ENCODE measurements around the gene PPP2R5A.
"Not testable (repeated sequence)": the region's sequence is repeated elsewhere in the genome, so short reads cannot be mapped to it uniquely, and the experiment has no call there.

Gene PPP2R5A

GRCh38 chr1:212302745-212303383 is 17.7 kb downstream of the PPP2R5A start:
- DNase-seq, result no peak

DNA sequence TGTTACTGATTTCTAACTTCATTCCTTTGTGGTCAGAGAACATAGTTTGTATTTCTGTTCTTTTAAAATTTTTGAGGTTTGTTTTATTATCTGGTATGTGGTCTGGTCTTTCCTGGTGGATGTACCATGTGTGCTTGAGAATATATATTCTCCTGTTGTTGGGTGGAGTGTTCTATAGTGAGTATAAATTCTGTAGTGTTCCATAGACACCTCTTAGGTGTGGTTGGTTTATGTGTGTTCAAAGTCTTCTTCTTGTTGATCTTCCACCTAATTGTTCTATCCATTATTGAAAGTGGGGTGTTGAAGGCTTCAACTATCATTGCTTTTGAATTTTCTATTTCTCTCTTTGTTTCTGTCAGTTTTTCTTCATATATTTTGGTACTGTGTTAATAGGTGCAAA is 20.1 kb downstream of the PPP2R5A start:
- no peak for DNase-seq

- DNase-seq, result not testable (repeated sequence)
Observed at GRCh38 chr1:212305984-212306452, 20.8 kb downstream of the PPP2R5A start.

- no peak for DNase-seq
Observed at GRCh38 chr1:212309967-212310366, 24.8 kb downstream of the PPP2R5A start.

GRCh38 chr1:212310383-212310782 is 25.2 kb downstream of the PPP2R5A start:
- DNase-seq, result no peak

GRCh38 chr1:212311836-212312497 is 26.8 kb downstream of the PPP2R5A start:
- no peak for DNase-seq

DNA sequence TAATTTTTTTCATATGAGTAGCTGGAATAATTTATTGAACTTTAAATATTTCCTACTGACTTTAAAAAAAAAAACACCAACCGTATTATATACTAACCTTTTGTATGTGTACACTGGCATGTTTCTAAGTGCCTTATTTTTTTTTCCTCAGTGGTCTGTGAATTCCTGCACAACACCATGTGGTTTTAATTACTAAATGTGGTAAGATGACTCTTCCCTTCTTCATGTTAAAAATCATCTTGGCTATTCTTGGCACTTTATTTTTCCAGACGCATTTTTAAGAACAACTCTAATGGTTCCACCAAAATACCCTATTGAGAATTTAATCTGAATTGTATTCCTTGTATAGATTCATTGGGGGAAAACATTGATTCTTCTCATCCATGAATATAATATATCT is 28.4 kb downstream of the PPP2R5A start:
- no peak for DNase-seq

- DNase-seq, result no peak
Observed at GRCh38 chr1:212315184-212315583, 30.0 kb downstream of the PPP2R5A start.

- DNase-seq, result no peak
Observed at GRCh38 chr1:212315907-212316306, 30.7 kb downstream of the PPP2R5A start.

GRCh38 chr1:212317916-212318315 is 32.7 kb downstream of the PPP2R5A start:
- no peak for DNase-seq

GRCh38 chr1:212321031-212321430 is 35.8 kb downstream of the PPP2R5A start:
- not testable (repeated sequence) for DNase-seq

DNA sequence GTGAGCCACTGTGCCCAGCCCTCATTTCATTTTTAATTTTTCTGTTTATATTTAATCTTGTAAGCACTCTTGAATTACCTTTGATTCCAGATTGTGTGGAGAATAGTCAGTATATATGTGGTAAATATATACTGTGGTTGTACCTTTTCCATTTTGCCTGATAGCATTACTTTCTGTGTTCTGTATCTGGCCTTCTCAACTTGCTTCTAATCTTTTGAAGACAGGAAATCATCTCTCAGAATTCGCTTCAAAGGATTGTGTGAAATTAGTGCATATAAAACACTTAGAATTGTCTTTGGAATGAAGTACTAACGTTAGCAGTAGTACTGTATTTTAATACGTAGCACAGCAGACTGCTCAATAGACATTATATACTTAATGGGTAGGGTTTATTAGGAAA is 37.9 kb downstream of the PPP2R5A start:
- DNase-seq, result no peak

DNA sequence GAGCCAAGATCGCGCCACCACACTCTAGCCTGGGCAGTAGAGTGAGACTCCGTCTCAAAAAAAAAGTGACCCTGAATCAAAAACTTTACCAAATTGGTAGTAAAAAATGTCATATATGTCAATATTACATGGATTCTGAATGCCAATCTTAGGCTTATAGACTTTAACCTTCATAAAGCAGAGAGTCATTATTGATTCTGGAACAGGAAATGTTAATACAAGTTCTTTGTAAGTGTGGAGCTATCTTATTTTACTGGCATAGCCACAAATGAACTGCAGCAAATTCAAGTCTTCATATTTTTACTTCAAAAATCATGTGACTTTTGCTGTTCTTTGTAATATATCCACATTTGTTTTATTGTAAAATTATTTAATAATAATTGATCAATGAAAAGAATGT is 41.3 kb downstream of the PPP2R5A start:
- no peak for DNase-seq

- no peak for DNase-seq
Observed at GRCh38 chr1:212328248-212328647, 43.0 kb downstream of the PPP2R5A start.

DNA sequence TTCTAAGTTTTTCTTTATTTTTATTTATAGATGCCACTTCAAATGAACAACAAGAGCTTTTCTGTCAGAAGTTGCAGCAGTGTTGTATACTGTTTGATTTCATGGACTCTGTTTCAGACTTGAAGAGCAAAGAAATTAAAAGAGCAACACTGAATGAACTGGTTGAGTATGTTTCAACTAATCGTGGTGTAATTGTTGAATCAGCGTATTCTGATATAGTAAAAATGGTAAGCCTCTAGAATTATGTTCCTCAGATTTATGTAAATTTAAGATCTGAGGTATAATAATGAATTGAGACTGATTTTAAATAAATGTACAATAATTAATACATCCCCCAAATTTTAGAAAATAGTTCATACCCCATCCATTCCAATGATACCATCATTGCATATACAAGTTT is 43.9 kb downstream of the PPP2R5A start:
- DNase-seq, result no peak

GRCh38 chr1:212341090-212341489 is 55.9 kb downstream of the PPP2R5A start:
- DNase-seq, result no peak

DNA sequence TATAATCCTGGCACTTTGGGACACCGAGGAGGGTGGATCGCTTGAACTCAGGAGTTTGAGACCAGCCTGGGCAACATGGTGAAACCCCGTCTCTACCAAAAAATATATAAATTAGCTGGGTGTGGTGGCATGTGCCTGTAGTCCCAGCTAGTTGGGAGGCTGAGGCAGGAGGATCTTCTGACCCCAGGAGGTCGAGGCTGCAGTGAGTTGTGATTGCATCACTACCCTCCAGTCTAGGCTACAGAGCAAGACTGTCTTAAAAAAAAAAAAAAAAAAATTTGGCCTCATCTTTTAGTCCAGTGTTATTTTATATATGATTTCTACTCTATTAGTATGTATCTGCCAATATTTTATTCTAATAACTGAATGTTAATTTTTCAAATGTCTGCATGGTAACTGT is 59.7 kb downstream of the PPP2R5A start:
- no peak for DNase-seq

DNA sequence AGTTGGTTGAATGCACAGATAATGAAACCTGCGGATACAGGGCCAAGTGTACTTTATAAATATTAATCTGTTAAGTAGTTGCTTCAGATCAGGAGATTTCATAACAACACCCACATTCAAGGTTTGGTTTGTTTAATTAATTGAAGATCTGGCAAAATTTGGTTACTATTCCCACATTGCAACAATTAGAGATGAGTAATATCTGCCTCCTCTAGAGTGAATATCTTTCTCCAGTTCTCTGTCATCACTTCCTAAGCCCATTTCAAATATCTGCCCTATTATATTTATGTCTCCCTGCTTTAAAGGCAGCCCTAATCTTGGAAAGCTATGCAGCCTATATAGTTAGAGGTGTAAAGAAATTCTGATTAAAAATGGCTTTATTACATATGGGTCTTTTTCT is 61.4 kb downstream of the PPP2R5A start:
- no peak for DNase-seq

DNA sequence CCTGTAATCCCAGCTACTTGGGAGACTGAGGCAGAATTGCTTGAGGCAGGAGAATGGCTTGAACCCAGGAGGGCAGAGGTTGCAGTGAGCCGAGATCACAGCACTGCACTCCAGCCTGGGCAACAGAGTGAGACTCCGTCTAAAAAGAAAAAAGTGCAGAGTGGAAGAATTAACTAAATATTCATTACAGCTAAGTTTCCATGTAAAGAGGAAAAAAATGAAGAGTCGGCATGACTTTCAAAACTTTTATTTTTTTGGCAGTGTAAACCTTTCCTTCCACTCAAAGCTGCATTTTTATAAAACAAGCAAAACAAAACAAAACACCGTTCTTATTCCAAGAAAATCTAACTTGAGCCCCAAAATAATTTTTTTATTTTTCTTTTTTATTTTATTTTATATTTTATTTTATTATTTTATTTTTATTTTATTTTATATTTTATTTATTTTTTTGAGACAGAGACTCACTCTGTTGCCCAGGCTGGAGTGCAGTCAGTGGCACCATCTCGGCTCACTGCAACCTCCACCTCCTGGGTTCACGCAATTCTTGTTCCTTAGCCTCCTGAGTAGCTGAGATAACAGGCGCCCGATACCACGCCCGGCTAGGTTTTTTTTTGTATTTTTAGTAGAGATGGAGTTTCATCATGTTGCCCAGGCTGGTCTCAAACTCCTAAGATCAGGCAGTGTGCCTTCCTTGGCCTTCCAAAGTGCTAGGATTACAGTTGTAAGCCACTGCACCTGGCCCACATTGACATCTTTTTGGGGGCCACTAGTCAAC is 66.6 kb downstream of the PPP2R5A start:
- no peak for DNase-seq

DNA sequence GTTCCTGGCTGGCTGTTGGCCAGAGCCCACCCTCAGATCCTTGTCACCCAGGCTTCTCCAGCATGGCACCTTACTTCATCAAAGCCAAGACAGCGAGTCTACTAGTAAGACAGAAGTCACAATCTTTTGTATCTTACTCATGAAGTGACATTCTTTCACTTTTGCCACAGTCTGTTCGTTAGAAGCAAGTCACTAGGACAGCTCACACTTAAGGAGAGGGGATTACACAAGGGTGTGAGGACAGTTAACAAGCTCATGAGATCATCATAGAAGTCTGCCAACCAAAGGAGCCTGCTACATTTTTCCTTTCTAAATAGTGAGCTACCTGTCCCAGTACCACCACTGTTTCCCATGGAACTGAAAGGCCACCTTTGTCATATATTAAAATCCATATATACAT is 68.0 kb downstream of the PPP2R5A start:
- no peak for DNase-seq

DNA sequence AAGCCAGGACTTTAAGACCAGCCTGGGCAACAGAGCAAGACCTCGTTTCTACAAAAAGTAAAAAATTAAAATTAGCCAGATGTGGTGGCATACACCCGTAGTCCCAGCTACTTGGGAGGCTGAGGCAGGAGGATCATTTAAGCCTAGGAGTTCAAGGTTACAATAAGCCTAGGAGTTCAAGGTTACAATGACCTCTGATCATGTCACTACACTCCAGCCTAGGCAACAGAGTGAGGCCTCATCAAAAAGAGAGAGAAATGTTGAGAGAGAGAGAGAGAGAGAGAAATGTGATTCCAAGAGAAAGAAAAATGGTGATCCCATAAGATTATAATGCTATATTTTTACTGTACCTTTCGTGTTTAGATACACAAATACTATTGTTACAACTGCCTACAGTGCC is 69.3 kb downstream of the PPP2R5A start:
- no peak for DNase-seq

DNA sequence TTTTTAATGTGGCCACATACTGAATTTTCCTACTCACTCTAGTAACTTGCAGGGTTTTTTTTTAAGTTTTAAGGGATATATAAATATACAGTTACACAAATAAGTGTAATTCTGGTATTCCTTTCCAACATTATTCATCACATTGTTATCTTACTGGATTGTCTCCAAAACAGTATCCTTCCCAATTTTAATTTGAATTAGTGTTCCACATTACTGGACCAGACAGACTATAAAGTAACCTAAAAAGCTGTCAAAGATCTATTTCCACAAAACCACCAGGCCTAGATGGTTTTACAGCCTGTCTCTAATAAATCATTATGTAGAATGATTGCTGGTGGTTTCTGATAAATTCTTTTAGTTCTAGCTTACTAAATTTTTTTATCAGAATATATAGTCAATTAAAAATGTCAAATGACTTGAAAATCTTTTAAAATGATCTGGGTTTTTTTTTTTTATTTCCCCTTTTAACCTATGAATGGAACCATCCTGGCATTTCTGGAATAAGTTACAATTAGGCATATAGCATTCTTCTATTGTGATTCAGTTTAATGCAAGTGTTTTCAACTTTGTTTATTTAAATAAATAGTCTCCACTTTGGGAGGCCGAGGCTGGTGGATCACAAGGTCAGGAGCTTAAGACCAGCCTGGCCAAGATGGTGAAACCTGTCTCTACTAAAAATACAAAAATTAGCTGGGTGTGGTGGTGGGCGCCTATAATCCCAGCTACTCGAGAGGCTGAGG is 70.2 kb downstream of the PPP2R5A start:
- no peak for DNase-seq

DNA sequence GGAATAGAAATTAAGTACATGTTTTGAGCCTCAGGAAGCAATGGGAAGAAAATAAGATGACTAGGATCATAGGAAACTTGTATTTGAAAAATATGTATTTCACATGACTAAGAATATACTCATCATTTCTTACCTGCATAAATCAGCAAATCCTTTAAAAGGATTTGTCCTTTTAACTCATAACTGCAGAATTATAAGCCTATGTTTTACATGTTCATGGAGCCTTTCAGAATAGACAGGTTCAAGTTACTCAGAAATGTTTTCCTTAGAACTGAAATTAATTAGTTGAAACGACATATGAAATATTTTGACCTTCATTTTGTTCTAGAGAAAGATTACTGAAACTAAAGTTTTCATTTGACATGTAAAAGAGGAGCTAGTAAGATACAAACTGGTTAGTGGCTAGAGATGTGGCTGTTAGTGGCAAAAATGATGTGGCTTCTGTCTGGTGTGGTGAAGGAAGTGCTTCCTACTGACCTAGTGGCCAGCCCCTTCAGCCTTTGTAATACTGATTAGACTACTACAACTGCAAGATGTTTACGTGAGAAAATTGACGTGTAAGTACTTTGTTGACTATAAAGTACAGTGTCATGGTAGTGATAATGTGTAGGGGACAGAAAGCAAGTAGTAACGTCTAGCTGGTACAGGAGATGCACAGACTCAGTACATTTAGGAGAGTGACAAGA is 74.7 kb downstream of the PPP2R5A start:
- DNase-seq, result no peak
